A549 (cell line): ENCODE data around the gene LUZP1. TPM values are rescaled to one million over a fixed set of nuclear protein-coding genes. Genes with fewer than 3 reads are reported as not detected.

Source experiments
- ATAC-seq, 2 experiments: fragments of 200-7000 bp in 1 of 2; fragments of >200 bp in 1 of 2; cut with Nextera tagmentation in 1 of 2; cut with Tn5 transposase in 1 of 2; 3 replicates each; pipeline versions ENCODE4 v1.8.0 to v1.9.1; 2018 to 2020; ENCODE audit warnings: mild to moderate bottlenecking in 1 of 2, moderate library complexity in 1 of 2
- CTCF ChIA-PET: fragments of 300-600 bp; sonication (Branson Sonifier 250); formaldehyde crosslinking; extraction: SDS; loops from one replicate; lab custom pipeline; 2021; ENCODE audit warnings: antibody characterized with exemption, inconsistent platforms; lab: Yijun Ruan, JAX
- POLR2A ChIA-PET: fragments of 350-600 bp; formaldehyde crosslinking; extraction: SDS; loops from one replicate; lab custom pipeline; 2021; ENCODE audit warnings: antibody characterized with exemption, inconsistent platforms; lab: Yijun Ruan, JAX
- DNase-seq, 2 experiments: peaks; one replicate each; pipeline versions ENCODE4 v3.0.0 to v3.0.0-alpha.2; 2011 to 2016; ENCODE audit warnings: low read depth in 1 of 2, low spot score in 1 of 2
- FAIRE-seq: peaks from 2 replicates; lab custom pipeline; 2011; peaks lifted over from hg19 to GRCh38; lab: Jason Lieb, UNC
- H3K27ac ChIP-seq, 2 experiments: fragments of >200 bp; sonication (Bioruptor Twin); formaldehyde crosslinking; 3 replicates each; pipeline ENCODE4 v1.5.1; 2016 to 2017
- H3K4me1 ChIP-seq: fragments of >200 bp; sonication (Bioruptor Twin); formaldehyde crosslinking; 3 replicates; pipeline ENCODE4 v1.6.1; 2016
- H3K4me2 ChIP-seq: fragments of >200 bp; sonication (Bioruptor Twin); formaldehyde crosslinking; 3 replicates; pipeline ENCODE4 v1.6.1; 2016
- H3K4me3 ChIP-seq: fragments of >200 bp; sonication (Bioruptor Twin); formaldehyde crosslinking; 3 replicates; pipeline ENCODE4 v1.5.1; 2016
- H3K9me3 ChIP-seq: fragments of >200 bp; sonication (Bioruptor Twin); formaldehyde crosslinking; 3 replicates; pipeline ENCODE4 v1.6.1; 2016
- CBX2 ChIP-seq: fragments of 200-600 bp; sonication (generic); IDR thresholded peaks from 2 replicates; pipeline ENCODE4 v1.6.1; 2016; ENCODE audit warnings: low read depth, mild to moderate bottlenecking, borderline replicate concordance
- CBX8 ChIP-seq: fragments of 200-600 bp; sonication (generic); IDR thresholded peaks from 2 replicates; pipeline ENCODE4 v1.6.1; 2016
- EP300 ChIP-seq, 2 experiments: fragments of >200 bp; sonication (Bioruptor Twin); formaldehyde crosslinking; IDR thresholded peaks; 2 replicates in 1 of 2; 3 replicates in 1 of 2; pipeline ENCODE4 v1.6.1; 2016 to 2017
- GATA3 ChIP-seq: IDR thresholded peaks from 2 replicates; pipeline ENCODE4 v1.6.1; 2012; ENCODE audit warnings: borderline replicate concordance
- HOXB13 ChIP-seq: fragments of 250-450 bp; sonication (Bioruptor Pico); IDR thresholded peaks from 2 replicates; pipeline ENCODE4 v1.5.0; 2020; ENCODE audit warnings: low read depth, mild to moderate bottlenecking, moderate library complexity
- JUN ChIP-seq, 2 experiments: fragments of >200 bp; sonication (Bioruptor Twin); formaldehyde crosslinking; IDR thresholded peaks; 2 replicates in 1 of 2; 3 replicates in 1 of 2; pipeline ENCODE4 v1.6.1; 2016 to 2017
- JUNB ChIP-seq: fragments of >200 bp; sonication (Bioruptor Twin); formaldehyde crosslinking; IDR thresholded peaks from 2 replicates; pipeline ENCODE4 v1.6.1; 2016
- KDM1A ChIP-seq: fragments of 200-600 bp; sonication (generic); IDR thresholded peaks from 2 replicates; pipeline ENCODE4 v1.6.1; 2016; ENCODE audit warnings: low read depth, mild to moderate bottlenecking
- KDM5A ChIP-seq: fragments of 200-600 bp; sonication (generic); IDR thresholded peaks from 2 replicates; pipeline ENCODE4 v1.6.1; 2016; ENCODE audit warnings: antibody characterized with exemption, mild to moderate bottlenecking
- MAFK ChIP-seq: fragments of 450-650 bp; IDR thresholded peaks from 2 replicates; pipeline ENCODE4 v1.6.1; 2014; ENCODE audit not compliant: partially characterized antibody
- NFE2L2 ChIP-seq: fragments of 150-350 bp; conservative IDR thresholded peaks from 2 replicates; pipeline ENCODE4 v1.6.1; 2014; ENCODE audit warnings: low read length
- PHF8 ChIP-seq: fragments of 200-600 bp; sonication (generic); IDR thresholded peaks from 2 replicates; pipeline ENCODE4 v1.6.1; 2016; ENCODE audit warnings: low read depth, mild to moderate bottlenecking, antibody characterized with exemption, moderate library complexity, borderline replicate concordance
- RAD21 ChIP-seq, 2 experiments: fragments of >200 bp in 1 of 2; sonication (Bioruptor Twin) in 1 of 2; formaldehyde crosslinking in 1 of 2; IDR thresholded peaks in 1 of 2; conservative IDR thresholded peaks in 1 of 2; 2 replicates in 1 of 2; 3 replicates in 1 of 2; pipeline ENCODE4 v1.6.1; 2012 to 2018; ENCODE audit warnings: inconsistent platforms in 1 of 2
- SMC3 ChIP-seq: fragments of >200 bp; sonication (Bioruptor Twin); formaldehyde crosslinking; IDR thresholded peaks from 3 replicates; pipeline ENCODE4 v1.6.1; 2018; ENCODE audit warnings: inconsistent platforms
- TFCP2L1 ChIP-seq: fragments of 250-450 bp; sonication (Bioruptor Pico); IDR thresholded peaks from 2 replicates; pipeline ENCODE4 v1.5.0; 2021; ENCODE audit warnings: mild to moderate bottlenecking
- ZFP36 ChIP-seq: fragments of 450-650 bp; IDR thresholded peaks from 2 replicates; pipeline ENCODE4 v1.6.1; 2014; ENCODE audit warnings: borderline replicate concordance; ENCODE audit not compliant: partially characterized antibody
- ZSCAN20 ChIP-seq: fragments of 250-450 bp; sonication (Bioruptor Pico); IDR thresholded peaks from 2 replicates; pipeline ENCODE4 v1.8.0; 2022; ENCODE audit warnings: mild to moderate bottlenecking, moderate library complexity
- WGBS: methylation state at CpG from one replicate; pipeline ENCODE4 v1.1.6; 2017; ENCODE audit errors: missing lambda C conversion rate; 5-methylcytosine and 5-hydroxymethylcytosine counted together
- polyA plus RNA-seq, 4 experiments: library from polyadenylated mRNA; depleted of rRNA in 3 of 4; stranded (reverse); fragments of >200 nt; fragmentation: RNase III in 1 of 4; extraction: RNeasy Plus Mini Kit Qiagen cat#74134 plus additional on column Dnase treatment in 1 of 4; gene quantifications; 2 replicates in 3 of 4; 3 replicates in 1 of 4; pipeline ENCODE4 v1.2.3, GENCODE V29; 2011 to 2017
- TF ChIP-seq, protein P1 (sequence below): fragments of 450-650 bp; IDR thresholded peaks from 2 replicates; pipeline ENCODE4 v1.6.1; 2014; ENCODE audit warnings: antibody characterized with exemption
- TF ChIP-seq, protein P2 (sequence below): IDR thresholded peaks from 2 replicates; pipeline ENCODE4 v1.6.1; 2012
- TF ChIP-seq, protein P3 (sequence below): fragments of 200-600 bp; sonication (generic); IDR thresholded peaks from 2 replicates; pipeline ENCODE4 v1.6.1; 2016; ENCODE audit warnings: antibody characterized with exemption, mild to moderate bottlenecking, moderate library complexity
- TF ChIP-seq, protein P4 (sequence below): fragments of 150-350 bp; IDR thresholded peaks from 2 replicates; pipeline ENCODE4 v1.6.1; 2014; ENCODE audit warnings: low read depth, mild to moderate bottlenecking, low read length
- TF ChIP-seq, protein P5 (sequence below): fragments of >200 bp; sonication (Bioruptor Twin); formaldehyde crosslinking; IDR thresholded peaks from 3 replicates; pipeline ENCODE4 v1.5.1; 2016

Gene LUZP1
- polyA plus RNA-seq, 2 of the 4 experiments (the other 2 are of a cell fraction): 18.2 to 26.2 TPM

DNA sequence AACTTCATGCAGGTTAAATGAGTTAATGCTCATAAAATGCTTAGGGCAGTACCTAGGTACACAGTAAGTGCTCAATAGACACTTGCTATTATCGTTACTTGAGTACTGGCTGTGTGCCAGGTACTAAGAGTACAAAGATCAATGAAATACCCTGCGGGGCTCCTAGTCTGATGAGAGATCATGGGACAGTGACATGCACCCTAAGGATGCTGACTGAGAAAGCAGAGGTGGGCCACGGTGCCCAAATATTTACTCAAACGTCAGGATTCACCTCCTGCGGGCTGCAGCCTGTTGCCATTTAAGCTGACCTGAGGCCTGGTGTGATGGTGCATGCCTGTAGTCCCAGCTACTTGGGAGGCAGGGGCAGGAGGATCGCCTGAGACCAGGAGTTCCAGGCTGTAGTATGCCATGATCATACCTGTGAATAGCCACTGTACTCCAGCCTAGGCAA lies 19.8 kb upstream of the LUZP1 start (continued):
- TF ChIP-seq RAD21 (conservative IDR thresholded peaks at IDR 0.05 in 1 of 2, IDR thresholded peaks at IDR 0.05 in 1 of 2) (no peak; a peak in 1 of 5 replicates), KDM1A (no peak)
- TF ChIP-seq, all 56 proteins: peak for 9

DNA sequence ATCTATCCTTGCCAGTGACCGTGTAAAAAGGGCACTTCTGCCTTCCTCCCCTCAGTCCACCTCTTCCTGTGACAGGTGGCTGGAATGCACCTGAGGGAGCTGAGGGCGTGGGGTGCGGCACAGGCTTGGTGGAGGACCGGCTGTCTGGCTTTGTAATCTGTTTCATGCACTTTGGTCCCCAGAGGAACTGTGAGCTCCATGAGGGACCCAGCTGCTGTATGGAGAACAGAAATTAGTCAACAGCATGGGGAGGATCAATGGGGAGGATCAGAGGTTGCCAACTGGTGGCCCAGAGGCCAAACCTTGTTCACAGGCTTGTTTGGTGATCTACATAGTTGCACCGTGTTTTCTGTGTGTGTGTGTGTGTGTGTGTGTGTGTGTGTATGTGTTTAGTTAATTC lies 19.0 kb upstream of the LUZP1 start:
- Histone ChIP-seq H3K4me2 (peak overlapping the region; percentile 67; the same call in 2 of the 3 replicates), H3K27ac (peak overlapping the region; percentile 96 to 98)
- CTCF ChIA-PET: interaction anchor here (1.0 to 1.7 kb wide), 3 partner anchors 10 to 89 kb away, joined by 3 to 11 read pairs (median 3); no protein-coding TSS in a partner anchor

DNA sequence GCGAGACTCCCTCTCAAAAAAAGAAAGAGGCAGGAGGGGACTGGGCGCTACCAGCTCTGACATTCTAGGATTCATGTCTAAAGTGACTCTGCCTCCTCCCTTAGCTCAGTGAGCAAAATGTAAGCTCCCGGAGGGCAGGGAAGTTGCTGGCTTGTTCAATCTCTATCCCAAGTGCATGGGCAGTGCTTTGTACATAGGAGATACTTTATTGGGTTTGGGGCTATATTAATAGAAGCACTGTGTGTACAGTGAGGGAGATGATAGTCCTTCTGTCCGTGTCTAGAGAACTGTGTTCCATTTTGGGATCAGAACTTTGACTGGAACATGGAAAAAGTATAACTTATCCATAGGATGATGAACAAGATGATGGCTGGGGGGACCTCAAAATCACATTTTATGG lies 16.7 kb upstream of the LUZP1 start:
- FAIRE-seq: no peak
- ATAC-seq: no peak

More for the DNA sequence above, 19.0 kb upstream of the LUZP1 start:
- H3K4me3 ChIP-seq: no peak overlapping the region
- TF ChIP-seq CBX8: no peak
- TF ChIP-seq, protein P1, sequence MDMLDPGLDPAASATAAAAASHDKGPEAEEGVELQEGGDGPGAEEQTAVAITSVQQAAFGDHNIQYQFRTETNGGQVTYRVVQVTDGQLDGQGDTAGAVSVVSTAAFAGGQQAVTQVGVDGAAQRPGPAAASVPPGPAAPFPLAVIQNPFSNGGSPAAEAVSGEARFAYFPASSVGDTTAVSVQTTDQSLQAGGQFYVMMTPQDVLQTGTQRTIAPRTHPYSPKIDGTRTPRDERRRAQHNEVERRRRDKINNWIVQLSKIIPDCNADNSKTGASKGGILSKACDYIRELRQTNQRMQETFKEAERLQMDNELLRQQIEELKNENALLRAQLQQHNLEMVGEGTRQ: no peak
- no peak for TF ChIP-seq MAFK
- no peak for TF ChIP-seq JUNB
- TF ChIP-seq, protein P2, sequence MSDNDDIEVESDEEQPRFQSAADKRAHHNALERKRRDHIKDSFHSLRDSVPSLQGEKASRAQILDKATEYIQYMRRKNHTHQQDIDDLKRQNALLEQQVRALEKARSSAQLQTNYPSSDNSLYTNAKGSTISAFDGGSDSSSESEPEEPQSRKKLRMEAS: no peak
- TF ChIP-seq, protein P3, sequence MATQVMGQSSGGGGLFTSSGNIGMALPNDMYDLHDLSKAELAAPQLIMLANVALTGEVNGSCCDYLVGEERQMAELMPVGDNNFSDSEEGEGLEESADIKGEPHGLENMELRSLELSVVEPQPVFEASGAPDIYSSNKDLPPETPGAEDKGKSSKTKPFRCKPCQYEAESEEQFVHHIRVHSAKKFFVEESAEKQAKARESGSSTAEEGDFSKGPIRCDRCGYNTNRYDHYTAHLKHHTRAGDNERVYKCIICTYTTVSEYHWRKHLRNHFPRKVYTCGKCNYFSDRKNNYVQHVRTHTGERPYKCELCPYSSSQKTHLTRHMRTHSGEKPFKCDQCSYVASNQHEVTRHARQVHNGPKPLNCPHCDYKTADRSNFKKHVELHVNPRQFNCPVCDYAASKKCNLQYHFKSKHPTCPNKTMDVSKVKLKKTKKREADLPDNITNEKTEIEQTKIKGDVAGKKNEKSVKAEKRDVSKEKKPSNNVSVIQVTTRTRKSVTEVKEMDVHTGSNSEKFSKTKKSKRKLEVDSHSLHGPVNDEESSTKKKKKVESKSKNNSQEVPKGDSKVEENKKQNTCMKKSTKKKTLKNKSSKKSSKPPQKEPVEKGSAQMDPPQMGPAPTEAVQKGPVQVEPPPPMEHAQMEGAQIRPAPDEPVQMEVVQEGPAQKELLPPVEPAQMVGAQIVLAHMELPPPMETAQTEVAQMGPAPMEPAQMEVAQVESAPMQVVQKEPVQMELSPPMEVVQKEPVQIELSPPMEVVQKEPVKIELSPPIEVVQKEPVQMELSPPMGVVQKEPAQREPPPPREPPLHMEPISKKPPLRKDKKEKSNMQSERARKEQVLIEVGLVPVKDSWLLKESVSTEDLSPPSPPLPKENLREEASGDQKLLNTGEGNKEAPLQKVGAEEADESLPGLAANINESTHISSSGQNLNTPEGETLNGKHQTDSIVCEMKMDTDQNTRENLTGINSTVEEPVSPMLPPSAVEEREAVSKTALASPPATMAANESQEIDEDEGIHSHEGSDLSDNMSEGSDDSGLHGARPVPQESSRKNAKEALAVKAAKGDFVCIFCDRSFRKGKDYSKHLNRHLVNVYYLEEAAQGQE: no peak
- TF ChIP-seq NFE2L2: no peak
- no peak for TF ChIP-seq CBX2
- TF ChIP-seq ZSCAN20: no peak
- TF ChIP-seq, protein P4, sequence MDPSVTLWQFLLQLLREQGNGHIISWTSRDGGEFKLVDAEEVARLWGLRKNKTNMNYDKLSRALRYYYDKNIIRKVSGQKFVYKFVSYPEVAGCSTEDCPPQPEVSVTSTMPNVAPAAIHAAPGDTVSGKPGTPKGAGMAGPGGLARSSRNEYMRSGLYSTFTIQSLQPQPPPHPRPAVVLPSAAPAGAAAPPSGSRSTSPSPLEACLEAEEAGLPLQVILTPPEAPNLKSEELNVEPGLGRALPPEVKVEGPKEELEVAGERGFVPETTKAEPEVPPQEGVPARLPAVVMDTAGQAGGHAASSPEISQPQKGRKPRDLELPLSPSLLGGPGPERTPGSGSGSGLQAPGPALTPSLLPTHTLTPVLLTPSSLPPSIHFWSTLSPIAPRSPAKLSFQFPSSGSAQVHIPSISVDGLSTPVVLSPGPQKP: no peak
- no peak for TF ChIP-seq SMC3
- H3K9me3 ChIP-seq: no peaks in the 10 kb centered on the region
- DNase-seq: no peak
- 61% methylated on average over 4 of the region's 5 CpGs for whole genome bisulfite sequencing
- H3K4me1 ChIP-seq: peaks cover 32% of the 10 kb centered on the region
- POLR2A ChIA-PET: interaction anchor here (1.2 kb wide), 1 partner anchor 10 kb away, joined by 3 read pairs; no protein-coding TSS in a partner anchor
- peak in 1 of 2 experiments; percentile 14; a peak in 1 of 6 replicates for ATAC-seq
- FAIRE-seq: no peak

More for the DNA sequence above, 16.7 kb upstream of the LUZP1 start:
- ChIA-PET CTCF (interaction anchor here (0.7 to 10.0 kb wide), 37 partner anchors 12 to 735 kb away, joined by 3 to 203 read pairs (median 5); partner anchors contain the start of genes HTR1D, LACTBL1 and LUZP1), POLR2A (no interaction called here)
- Histone ChIP-seq H3K4me2 (no peak overlapping the region), H3K4me1 (peaks cover 32% of the 10 kb centered on the region), H3K27ac (peak overlapping the region; percentile 96 to 98; a peak in 5 of 6 replicates), H3K4me3 (no peak overlapping the region), H3K9me3 (no peaks in the 10 kb centered on the region)
- DNase-seq: no peak
- WGBS: 69% methylated on average over 4 of the region's 4 CpGs
- TF ChIP-seq ZFP36 (no peak), TFCP2L1 (CRISPR knock-in tag) (no peak), SMC3 (no peak), KDM5A (no peak), PHF8 (no peak), JUN (IDR thresholded peaks at IDR 0.05) (no peak), MAFK (no peak), GATA3 (no peak), EP300 (IDR thresholded peaks at IDR 0.05) (no peak), HOXB13 (CRISPR knock-in tag) (no peak)
- TF ChIP-seq, protein P4: no peak
- TF ChIP-seq, protein P5, sequence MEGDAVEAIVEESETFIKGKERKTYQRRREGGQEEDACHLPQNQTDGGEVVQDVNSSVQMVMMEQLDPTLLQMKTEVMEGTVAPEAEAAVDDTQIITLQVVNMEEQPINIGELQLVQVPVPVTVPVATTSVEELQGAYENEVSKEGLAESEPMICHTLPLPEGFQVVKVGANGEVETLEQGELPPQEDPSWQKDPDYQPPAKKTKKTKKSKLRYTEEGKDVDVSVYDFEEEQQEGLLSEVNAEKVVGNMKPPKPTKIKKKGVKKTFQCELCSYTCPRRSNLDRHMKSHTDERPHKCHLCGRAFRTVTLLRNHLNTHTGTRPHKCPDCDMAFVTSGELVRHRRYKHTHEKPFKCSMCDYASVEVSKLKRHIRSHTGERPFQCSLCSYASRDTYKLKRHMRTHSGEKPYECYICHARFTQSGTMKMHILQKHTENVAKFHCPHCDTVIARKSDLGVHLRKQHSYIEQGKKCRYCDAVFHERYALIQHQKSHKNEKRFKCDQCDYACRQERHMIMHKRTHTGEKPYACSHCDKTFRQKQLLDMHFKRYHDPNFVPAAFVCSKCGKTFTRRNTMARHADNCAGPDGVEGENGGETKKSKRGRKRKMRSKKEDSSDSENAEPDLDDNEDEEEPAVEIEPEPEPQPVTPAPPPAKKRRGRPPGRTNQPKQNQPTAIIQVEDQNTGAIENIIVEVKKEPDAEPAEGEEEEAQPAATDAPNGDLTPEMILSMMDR: no peak
